GM23338 (cell line): Measurements from ENCODE around the gene DTNBP1. TPM values are rescaled to one million over a fixed set of nuclear protein-coding genes. Genes with fewer than 3 reads are reported as not detected.

Source experiments
- ATAC-seq: fragments of 200-7000 bp; cut with Tn5 transposase; 3 replicates; pipeline ENCODE4 v1.9.1; 2020
- DNase-seq: peaks from one replicate; pipeline ENCODE4 v3.0.0-alpha.2; 2015; ENCODE audit warnings: low spot score
- H2AFZ ChIP-seq: fragments of 200-600 bp; sonication (generic); 2 replicates; pipeline ENCODE4 v1.8.0; 2016; ENCODE audit warnings: antibody characterized with exemption, mild to moderate bottlenecking, moderate library complexity
- H3F3A ChIP-seq: fragments of 200-600 bp; sonication (generic); replicated peaks from 2 replicates; pipeline ENCODE4 v1.8.0; 2017; ENCODE audit warnings: antibody characterized with exemption, mixed run types, low read depth
- H3K27ac ChIP-seq: fragments of 200-600 bp; sonication (generic); 2 replicates; pipeline ENCODE4 v1.6.1; 2016; ENCODE audit warnings: low read depth
- H3K27me3 ChIP-seq: fragments of 200-600 bp; sonication (generic); 2 replicates; pipeline ENCODE4 v1.8.0; 2016; ENCODE audit warnings: mild to moderate bottlenecking, mixed run types, moderate library complexity; ENCODE audit not compliant: insufficient read depth
- H3K36me3 ChIP-seq: fragments of 200-600 bp; sonication (generic); 2 replicates; pipeline ENCODE4 v1.8.0; 2016; ENCODE audit warnings: mild to moderate bottlenecking; ENCODE audit not compliant: insufficient read depth
- H3K4me1 ChIP-seq: fragments of 200-600 bp; sonication (generic); 2 replicates; pipeline ENCODE4 v1.8.0; 2016; ENCODE audit warnings: mild to moderate bottlenecking, moderate library complexity; ENCODE audit not compliant: insufficient read depth
- H3K4me2 ChIP-seq: fragments of 200-600 bp; sonication (generic); 2 replicates; pipeline ENCODE4 v1.7.1; 2017; ENCODE audit warnings: mixed run types
- H3K4me3 ChIP-seq: fragments of 200-600 bp; sonication (generic); 2 replicates; pipeline ENCODE4 v1.6.1; 2016; ENCODE audit warnings: mixed run types
- H3K79me2 ChIP-seq: fragments of 200-600 bp; sonication (generic); replicated peaks from 2 replicates; pipeline ENCODE4 v1.8.0; 2017; ENCODE audit warnings: mild to moderate bottlenecking; ENCODE audit not compliant: insufficient read depth
- H3K9me2 ChIP-seq: fragments of 200-600 bp; sonication (generic); 2 replicates; pipeline ENCODE4 v1.8.0; 2017; ENCODE audit not compliant: insufficient read depth
- H4K20me1 ChIP-seq: fragments of 200-600 bp; sonication (generic); replicated peaks from 2 replicates; pipeline ENCODE4 v1.8.0; 2017; ENCODE audit warnings: mild to moderate bottlenecking; ENCODE audit not compliant: insufficient read depth
- H3K27ac Mint-ChIP-seq: 2 replicates; pipeline ENCODE4 v1.8.0; 2020; ENCODE audit warnings: inconsistent platforms, mild to moderate bottlenecking, moderate library complexity, mixed read lengths
- H3K27me3 Mint-ChIP-seq: 3 replicates; pipeline ENCODE4 v1.8.0; 2022; ENCODE audit warnings: low read depth, mild to moderate bottlenecking, moderate library complexity, mixed read lengths, inconsistent platforms; ENCODE audit not compliant: insufficient read depth, poor library complexity
- H3K36me3 Mint-ChIP-seq: 3 replicates; pipeline ENCODE4 v1.8.0; 2021; ENCODE audit warnings: low read depth, mild to moderate bottlenecking, inconsistent platforms, moderate library complexity, mixed read lengths
- H3K4me1 Mint-ChIP-seq: 3 replicates; pipeline ENCODE4 v1.8.0; 2020; ENCODE audit warnings: mild to moderate bottlenecking, inconsistent platforms, mixed read lengths
- H3K4me3 Mint-ChIP-seq: 3 replicates; pipeline ENCODE4 v1.8.0; 2021; ENCODE audit warnings: moderate library complexity, mild to moderate bottlenecking, inconsistent platforms, mixed read lengths
- H3K9me3 Mint-ChIP-seq: 3 replicates; pipeline ENCODE4 v1.8.0; 2020; ENCODE audit warnings: moderate library complexity, mild to moderate bottlenecking, inconsistent platforms, mixed read lengths
- CREB1 ChIP-seq: fragments of 250-450 bp; sonication (Bioruptor Pico); IDR thresholded peaks from 2 replicates; pipeline ENCODE4 v1.5.0; 2020; ENCODE audit warnings: low read depth, mild to moderate bottlenecking, moderate library complexity
- EZH2 ChIP-seq: fragments of 200-600 bp; sonication (generic); IDR thresholded peaks from one replicate; pipeline ENCODE4 v1.8.0; 2017; ENCODE audit warnings: antibody characterized with exemption, mild to moderate bottlenecking, low read depth; ENCODE audit not compliant: unreplicated experiment
- EZH2phosphoT487 ChIP-seq: fragments of 200-600 bp; sonication (generic); IDR thresholded peaks from one replicate; pipeline ENCODE4 v1.8.1; 2018; ENCODE audit warnings: antibody characterized with exemption; ENCODE audit not compliant: unreplicated experiment
- JUNB ChIP-seq: IDR thresholded peaks from one replicate; pipeline ENCODE4 v1.6.1; 2016; ENCODE audit warnings: antibody characterized with exemption; ENCODE audit not compliant: unreplicated experiment
- NANOG ChIP-seq: IDR thresholded peaks from 2 replicates; pipeline ENCODE4 v1.6.1; 2016; ENCODE audit warnings: antibody characterized with exemption, borderline replicate concordance
- POLR2AphosphoS5 ChIP-seq: IDR thresholded peaks from 2 replicates; pipeline ENCODE4 v1.6.1; 2016; ENCODE audit warnings: antibody characterized with exemption, low read depth
- STAT1 ChIP-seq: IDR thresholded peaks from one replicate; pipeline ENCODE4 v1.6.1; 2016; ENCODE audit warnings: antibody characterized with exemption; ENCODE audit not compliant: unreplicated experiment
- ZNF114 ChIP-seq: fragments of 250-450 bp; sonication (Bioruptor Pico); IDR thresholded peaks from 2 replicates; pipeline ENCODE4 v1.5.0; 2020; ENCODE audit warnings: mild to moderate bottlenecking, moderate library complexity
- ZNF331 ChIP-seq: fragments of 250-450 bp; sonication (Bioruptor Pico); IDR thresholded peaks from 2 replicates; pipeline ENCODE4 v1.5.0; 2020; ENCODE audit warnings: low read depth, mild to moderate bottlenecking, moderate library complexity
- polyA plus RNA-seq: library from polyadenylated mRNA; unstranded; fragments of >200 nt; fragmentation: Nextera tagmentation; extraction: Ambion mirVana; gene quantifications from 2 replicates; pipeline ENCODE4 v1.2.1, GENCODE V29; 2016
- total RNA-seq: library from RNA; depleted of rRNA; stranded (reverse); fragments of >200 nt; shearing (Covaris generic); gene quantifications from 2 replicates; pipeline ENCODE4 v1.2.3, GENCODE V29; 2014
- TF ChIP-seq, protein P1 (sequence below): IDR thresholded peaks from one replicate; pipeline ENCODE4 v1.6.1; 2018; ENCODE audit warnings: antibody characterized with exemption; ENCODE audit not compliant: unreplicated experiment
- TF ChIP-seq, protein P2 (sequence below): fragments of 250-450 bp; sonication (Bioruptor Pico); IDR thresholded peaks from 2 replicates; pipeline ENCODE4 v1.5.0; 2020; ENCODE audit warnings: mild to moderate bottlenecking, moderate library complexity
- TF ChIP-seq, protein P3 (sequence below): IDR thresholded peaks from 2 replicates; pipeline ENCODE4 v1.6.1; 2016; ENCODE audit warnings: antibody characterized with exemption
- TF ChIP-seq, protein P4 (sequence below), 2 experiments: fragments of 200-600 bp in 1 of 2; sonication (generic) in 1 of 2; conservative IDR thresholded peaks; 2 replicates each; pipeline versions ENCODE4 v1.5.1 to v1.6.1; 2016 to 2017; ENCODE audit warnings: antibody characterized with exemption in 2 of 2, low read depth in 2 of 2, mild to moderate bottlenecking in 2 of 2, moderate library complexity in 1 of 2

DTNBP1 gene
- total and polyA plus RNA-seq, 2 experiments from 2014 or later: 12.1 to 20.1 TPM

DNA sequence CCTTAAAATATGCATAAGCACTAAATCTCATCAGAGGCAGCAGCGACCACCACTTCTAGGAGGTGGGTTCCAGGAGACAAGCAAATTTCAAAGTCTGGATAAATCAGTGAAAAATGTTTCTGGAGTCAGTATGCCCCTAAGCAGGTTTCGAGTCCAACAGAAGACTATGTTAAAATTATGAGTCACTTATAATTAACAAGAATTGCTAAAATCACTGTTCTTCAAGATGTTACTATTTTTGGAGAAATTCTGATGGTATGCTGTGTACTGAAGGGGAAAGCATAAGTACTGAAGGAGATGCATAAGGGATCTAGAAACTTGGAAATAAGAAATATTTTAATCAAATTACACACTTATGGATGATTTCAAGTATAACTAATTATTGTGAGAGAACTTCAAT is 58.0 kb downstream of the DTNBP1 start:
- ATAC-seq (no peak), DNase-seq (no peak)
- H3K9me2 ChIP-seq: no peaks in the 10 kb centered on the region
- no peaks in the 10 kb centered on the region for H3F3A ChIP-seq
- H3K4me1 Mint-ChIP-seq: peaks cover 17% of the 10 kb centered on the region
- no peaks in the 10 kb centered on the region for H3K9me3 Mint-ChIP-seq
- TF ChIP-seq, protein P1, sequence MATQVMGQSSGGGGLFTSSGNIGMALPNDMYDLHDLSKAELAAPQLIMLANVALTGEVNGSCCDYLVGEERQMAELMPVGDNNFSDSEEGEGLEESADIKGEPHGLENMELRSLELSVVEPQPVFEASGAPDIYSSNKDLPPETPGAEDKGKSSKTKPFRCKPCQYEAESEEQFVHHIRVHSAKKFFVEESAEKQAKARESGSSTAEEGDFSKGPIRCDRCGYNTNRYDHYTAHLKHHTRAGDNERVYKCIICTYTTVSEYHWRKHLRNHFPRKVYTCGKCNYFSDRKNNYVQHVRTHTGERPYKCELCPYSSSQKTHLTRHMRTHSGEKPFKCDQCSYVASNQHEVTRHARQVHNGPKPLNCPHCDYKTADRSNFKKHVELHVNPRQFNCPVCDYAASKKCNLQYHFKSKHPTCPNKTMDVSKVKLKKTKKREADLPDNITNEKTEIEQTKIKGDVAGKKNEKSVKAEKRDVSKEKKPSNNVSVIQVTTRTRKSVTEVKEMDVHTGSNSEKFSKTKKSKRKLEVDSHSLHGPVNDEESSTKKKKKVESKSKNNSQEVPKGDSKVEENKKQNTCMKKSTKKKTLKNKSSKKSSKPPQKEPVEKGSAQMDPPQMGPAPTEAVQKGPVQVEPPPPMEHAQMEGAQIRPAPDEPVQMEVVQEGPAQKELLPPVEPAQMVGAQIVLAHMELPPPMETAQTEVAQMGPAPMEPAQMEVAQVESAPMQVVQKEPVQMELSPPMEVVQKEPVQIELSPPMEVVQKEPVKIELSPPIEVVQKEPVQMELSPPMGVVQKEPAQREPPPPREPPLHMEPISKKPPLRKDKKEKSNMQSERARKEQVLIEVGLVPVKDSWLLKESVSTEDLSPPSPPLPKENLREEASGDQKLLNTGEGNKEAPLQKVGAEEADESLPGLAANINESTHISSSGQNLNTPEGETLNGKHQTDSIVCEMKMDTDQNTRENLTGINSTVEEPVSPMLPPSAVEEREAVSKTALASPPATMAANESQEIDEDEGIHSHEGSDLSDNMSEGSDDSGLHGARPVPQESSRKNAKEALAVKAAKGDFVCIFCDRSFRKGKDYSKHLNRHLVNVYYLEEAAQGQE: no peak
- no peak for TF ChIP-seq ZNF114
- TF ChIP-seq CREB1: no peak
- no peak for TF ChIP-seq JUNB
- no peak for TF ChIP-seq POLR2AphosphoS5
- TF ChIP-seq, protein P2, sequence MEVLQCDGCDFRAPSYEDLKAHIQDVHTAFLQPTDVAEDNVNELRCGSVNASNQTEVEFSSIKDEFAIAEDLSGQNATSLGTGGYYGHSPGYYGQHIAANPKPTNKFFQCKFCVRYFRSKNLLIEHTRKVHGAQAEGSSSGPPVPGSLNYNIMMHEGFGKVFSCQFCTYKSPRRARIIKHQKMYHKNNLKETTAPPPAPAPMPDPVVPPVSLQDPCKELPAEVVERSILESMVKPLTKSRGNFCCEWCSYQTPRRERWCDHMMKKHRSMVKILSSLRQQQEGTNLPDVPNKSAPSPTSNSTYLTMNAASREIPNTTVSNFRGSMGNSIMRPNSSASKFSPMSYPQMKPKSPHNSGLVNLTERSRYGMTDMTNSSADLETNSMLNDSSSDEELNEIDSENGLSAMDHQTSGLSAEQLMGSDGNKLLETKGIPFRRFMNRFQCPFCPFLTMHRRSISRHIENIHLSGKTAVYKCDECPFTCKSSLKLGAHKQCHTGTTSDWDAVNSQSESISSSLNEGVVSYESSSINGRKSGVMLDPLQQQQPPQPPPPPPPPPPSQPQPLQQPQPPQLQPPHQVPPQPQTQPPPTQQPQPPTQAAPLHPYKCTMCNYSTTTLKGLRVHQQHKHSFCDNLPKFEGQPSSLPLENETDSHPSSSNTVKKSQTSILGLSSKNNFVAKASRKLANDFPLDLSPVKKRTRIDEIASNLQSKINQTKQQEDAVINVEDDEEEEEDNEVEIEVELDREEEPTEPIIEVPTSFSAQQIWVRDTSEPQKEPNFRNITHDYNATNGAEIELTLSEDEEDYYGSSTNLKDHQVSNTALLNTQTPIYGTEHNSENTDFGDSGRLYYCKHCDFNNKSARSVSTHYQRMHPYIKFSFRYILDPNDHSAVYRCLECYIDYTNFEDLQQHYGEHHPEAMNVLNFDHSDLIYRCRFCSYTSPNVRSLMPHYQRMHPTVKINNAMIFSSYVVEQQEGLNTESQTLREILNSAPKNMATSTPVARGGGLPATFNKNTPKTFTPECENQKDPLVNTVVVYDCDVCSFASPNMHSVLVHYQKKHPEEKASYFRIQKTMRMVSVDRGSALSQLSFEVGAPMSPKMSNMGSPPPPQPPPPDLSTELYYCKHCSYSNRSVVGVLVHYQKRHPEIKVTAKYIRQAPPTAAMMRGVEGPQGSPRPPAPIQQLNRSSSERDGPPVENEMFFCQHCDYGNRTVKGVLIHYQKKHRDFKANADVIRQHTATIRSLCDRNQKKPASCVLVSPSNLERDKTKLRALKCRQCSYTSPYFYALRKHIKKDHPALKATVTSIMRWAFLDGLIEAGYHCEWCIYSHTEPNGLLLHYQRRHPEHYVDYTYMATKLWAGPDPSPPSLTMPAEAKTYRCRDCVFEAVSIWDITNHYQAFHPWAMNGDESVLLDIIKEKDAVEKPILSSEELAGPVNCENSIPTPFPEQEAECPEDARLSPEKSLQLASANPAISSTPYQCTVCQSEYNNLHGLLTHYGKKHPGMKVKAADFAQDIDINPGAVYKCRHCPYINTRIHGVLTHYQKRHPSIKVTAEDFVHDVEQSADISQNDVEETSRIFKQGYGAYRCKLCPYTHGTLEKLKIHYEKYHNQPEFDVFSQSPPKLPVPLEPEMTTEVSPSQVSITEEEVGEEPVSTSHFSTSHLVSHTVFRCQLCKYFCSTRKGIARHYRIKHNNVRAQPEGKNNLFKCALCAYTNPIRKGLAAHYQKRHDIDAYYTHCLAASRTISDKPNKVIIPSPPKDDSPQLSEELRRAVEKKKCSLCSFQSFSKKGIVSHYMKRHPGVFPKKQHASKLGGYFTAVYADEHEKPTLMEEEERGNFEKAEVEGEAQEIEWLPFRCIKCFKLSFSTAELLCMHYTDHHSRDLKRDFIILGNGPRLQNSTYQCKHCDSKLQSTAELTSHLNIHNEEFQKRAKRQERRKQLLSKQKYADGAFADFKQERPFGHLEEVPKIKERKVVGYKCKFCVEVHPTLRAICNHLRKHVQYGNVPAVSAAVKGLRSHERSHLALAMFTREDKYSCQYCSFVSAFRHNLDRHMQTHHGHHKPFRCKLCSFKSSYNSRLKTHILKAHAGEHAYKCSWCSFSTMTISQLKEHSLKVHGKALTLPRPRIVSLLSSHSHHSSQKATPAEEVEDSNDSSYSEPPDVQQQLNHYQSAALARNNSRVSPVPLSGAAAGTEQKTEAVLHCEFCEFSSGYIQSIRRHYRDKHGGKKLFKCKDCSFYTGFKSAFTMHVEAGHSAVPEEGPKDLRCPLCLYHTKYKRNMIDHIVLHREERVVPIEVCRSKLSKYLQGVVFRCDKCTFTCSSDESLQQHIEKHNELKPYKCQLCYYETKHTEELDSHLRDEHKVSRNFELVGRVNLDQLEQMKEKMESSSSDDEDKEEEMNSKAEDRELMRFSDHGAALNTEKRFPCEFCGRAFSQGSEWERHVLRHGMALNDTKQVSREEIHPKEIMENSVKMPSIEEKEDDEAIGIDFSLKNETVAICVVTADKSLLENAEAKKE (CRISPR knock-in tag): no peak
- no peak for TF ChIP-seq STAT1
- no peak for TF ChIP-seq ZNF331 (CRISPR knock-in tag)
- TF ChIP-seq EZH2: no peak
- TF ChIP-seq EZH2phosphoT487: no peak
- TF ChIP-seq, protein P3, sequence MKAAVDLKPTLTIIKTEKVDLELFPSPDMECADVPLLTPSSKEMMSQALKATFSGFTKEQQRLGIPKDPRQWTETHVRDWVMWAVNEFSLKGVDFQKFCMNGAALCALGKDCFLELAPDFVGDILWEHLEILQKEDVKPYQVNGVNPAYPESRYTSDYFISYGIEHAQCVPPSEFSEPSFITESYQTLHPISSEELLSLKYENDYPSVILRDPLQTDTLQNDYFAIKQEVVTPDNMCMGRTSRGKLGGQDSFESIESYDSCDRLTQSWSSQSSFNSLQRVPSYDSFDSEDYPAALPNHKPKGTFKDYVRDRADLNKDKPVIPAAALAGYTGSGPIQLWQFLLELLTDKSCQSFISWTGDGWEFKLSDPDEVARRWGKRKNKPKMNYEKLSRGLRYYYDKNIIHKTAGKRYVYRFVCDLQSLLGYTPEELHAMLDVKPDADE: no peak
- TF ChIP-seq, protein P4, sequence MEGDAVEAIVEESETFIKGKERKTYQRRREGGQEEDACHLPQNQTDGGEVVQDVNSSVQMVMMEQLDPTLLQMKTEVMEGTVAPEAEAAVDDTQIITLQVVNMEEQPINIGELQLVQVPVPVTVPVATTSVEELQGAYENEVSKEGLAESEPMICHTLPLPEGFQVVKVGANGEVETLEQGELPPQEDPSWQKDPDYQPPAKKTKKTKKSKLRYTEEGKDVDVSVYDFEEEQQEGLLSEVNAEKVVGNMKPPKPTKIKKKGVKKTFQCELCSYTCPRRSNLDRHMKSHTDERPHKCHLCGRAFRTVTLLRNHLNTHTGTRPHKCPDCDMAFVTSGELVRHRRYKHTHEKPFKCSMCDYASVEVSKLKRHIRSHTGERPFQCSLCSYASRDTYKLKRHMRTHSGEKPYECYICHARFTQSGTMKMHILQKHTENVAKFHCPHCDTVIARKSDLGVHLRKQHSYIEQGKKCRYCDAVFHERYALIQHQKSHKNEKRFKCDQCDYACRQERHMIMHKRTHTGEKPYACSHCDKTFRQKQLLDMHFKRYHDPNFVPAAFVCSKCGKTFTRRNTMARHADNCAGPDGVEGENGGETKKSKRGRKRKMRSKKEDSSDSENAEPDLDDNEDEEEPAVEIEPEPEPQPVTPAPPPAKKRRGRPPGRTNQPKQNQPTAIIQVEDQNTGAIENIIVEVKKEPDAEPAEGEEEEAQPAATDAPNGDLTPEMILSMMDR (conservative IDR thresholded peaks at IDR 0.05; ENCODE audit: low read depth in 2 of 2): no peak
- TF ChIP-seq NANOG: no peak
- peaks cover 3% of the 10 kb centered on the region for H3K27me3 Mint-ChIP-seq
- no peak overlapping the region for H3K27ac ChIP-seq
- no peak overlapping the region for H3K4me2 ChIP-seq
- H3K79me2 ChIP-seq: no peaks in the 10 kb centered on the region
- H3K4me3 Mint-ChIP-seq: no peak overlapping the region
- H2AFZ ChIP-seq: no peak overlapping the region
- 0 out of 3 replicates have a peak, but pooled peaks cover 3% of the 10 kb centered on the region for H3K36me3 Mint-ChIP-seq
- no peak overlapping the region for H3K4me3 ChIP-seq
- H3K36me3 ChIP-seq: no peaks in the 10 kb centered on the region
- no peaks in the 10 kb centered on the region for H3K27me3 ChIP-seq
- H3K27ac Mint-ChIP-seq: no peak overlapping the region
- no peaks in the 10 kb centered on the region for H4K20me1 ChIP-seq
- H3K4me1 ChIP-seq: peaks cover 11% of the 10 kb centered on the region; the same call in 1 of the 2 replicates
